ENCODE measurements around the gene NECAB2.
A peak's percentile ranks its signal among the peaks of the same experiment; 100 is the strongest.

The NECAB2 gene

GRCh38 chr16:84022644-84023043 is 54.6 kb downstream of the NECAB2 start:
- H3K4me1 Mint-ChIP-seq (ENCODE audit: low read depth): peaks cover under 1% of the 10 kb centered on the region
- peaks cover 4% of the 10 kb centered on the region for H3K36me3 Mint-ChIP-seq (ENCODE audit: low read depth)
- no peak overlapping the region for H3K27ac Mint-ChIP-seq
- peaks cover 12% of the 10 kb centered on the region for H3K9me3 Mint-ChIP-seq
- peaks cover 23% of the 10 kb centered on the region for H3K27me3 Mint-ChIP-seq
- no peak overlapping the region for H3K4me3 Mint-ChIP-seq

GRCh38 chr16:84024854-84025253 is 56.8 kb downstream of the NECAB2 start:
- peaks cover 7% of the 10 kb centered on the region for H3K9me3 Mint-ChIP-seq
- H3K36me3 Mint-ChIP-seq (ENCODE audit: low read depth): peaks cover 4% of the 10 kb centered on the region
- H3K27ac Mint-ChIP-seq: no peak overlapping the region
- peaks cover 16% of the 10 kb centered on the region for H3K4me1 Mint-ChIP-seq (ENCODE audit: low read depth)
- peaks cover 29% of the 10 kb centered on the region for H3K27me3 Mint-ChIP-seq
- no peak overlapping the region for H3K4me3 Mint-ChIP-seq

- peaks cover 38% of the 10 kb centered on the region for H3K27me3 Mint-ChIP-seq
- H3K27ac Mint-ChIP-seq: no peak overlapping the region
- peaks cover 24% of the 10 kb centered on the region for H3K4me1 Mint-ChIP-seq (ENCODE audit: low read depth)
- H3K9me3 Mint-ChIP-seq: peaks cover 4% of the 10 kb centered on the region
- no peaks in the 10 kb centered on the region for H3K36me3 Mint-ChIP-seq (ENCODE audit: low read depth)
- no peak overlapping the region for H3K4me3 Mint-ChIP-seq
These were observed 58.6 kb downstream of the NECAB2 start for GRCh38 chr16:84026606-84027005.

- H3K36me3 Mint-ChIP-seq (ENCODE audit: low read depth): no peaks in the 10 kb centered on the region
- peaks cover 35% of the 10 kb centered on the region for H3K27me3 Mint-ChIP-seq
- peaks cover 4% of the 10 kb centered on the region for H3K9me3 Mint-ChIP-seq
- no peak overlapping the region for H3K27ac Mint-ChIP-seq
- H3K4me1 Mint-ChIP-seq (ENCODE audit: low read depth): peaks cover 24% of the 10 kb centered on the region
- no peak overlapping the region for H3K4me3 Mint-ChIP-seq
These were observed 59.6 kb downstream of the NECAB2 start for GRCh38 chr16:84027625-84028024.

- no peaks in the 10 kb centered on the region for H3K36me3 Mint-ChIP-seq (ENCODE audit: low read depth)
- H3K27me3 Mint-ChIP-seq: peaks cover 28% of the 10 kb centered on the region
- H3K9me3 Mint-ChIP-seq: peaks cover 4% of the 10 kb centered on the region
- H3K27ac Mint-ChIP-seq: peak overlapping the region; percentile 80
- H3K4me1 Mint-ChIP-seq (ENCODE audit: low read depth): peaks cover 24% of the 10 kb centered on the region
- H3K4me3 Mint-ChIP-seq: peak overlapping the region; percentile 50
These were observed 61.4 kb downstream of the NECAB2 start for GRCh38 chr16:84029297-84030047.

GRCh38 chr16:84031556-84031955 is 63.5 kb downstream of the NECAB2 start:
- Mint-ChIP-seq H3K27me3 (peaks cover 22% of the 10 kb centered on the region), H3K4me1 (ENCODE audit: low read depth) (peaks cover 24% of the 10 kb centered on the region), H3K27ac (no peak overlapping the region), H3K4me3 (no peak overlapping the region), H3K9me3 (peaks cover 4% of the 10 kb centered on the region), H3K36me3 (ENCODE audit: low read depth) (no peaks in the 10 kb centered on the region)

GRCh38 chr16:84032458-84033178 is 64.6 kb downstream of the NECAB2 start:
- Mint-ChIP-seq H3K27me3 (peaks cover 19% of the 10 kb centered on the region), H3K9me3 (peaks cover 4% of the 10 kb centered on the region), H3K4me3 (no peak overlapping the region)

GRCh38 chr16:84033251-84034195 is 65.5 kb downstream of the NECAB2 start:
- no peak overlapping the region for H3K27ac Mint-ChIP-seq
- H3K9me3 Mint-ChIP-seq: peaks cover 4% of the 10 kb centered on the region
- no peak overlapping the region for H3K4me3 Mint-ChIP-seq
- H3K4me1 Mint-ChIP-seq (ENCODE audit: low read depth): peaks cover 20% of the 10 kb centered on the region
- no peaks in the 10 kb centered on the region for H3K36me3 Mint-ChIP-seq (ENCODE audit: low read depth)
- peaks cover 15% of the 10 kb centered on the region for H3K27me3 Mint-ChIP-seq

More at GRCh38 chr16:84032458-84033178, 64.6 kb downstream of the NECAB2 start:
- Mint-ChIP-seq H3K36me3 (ENCODE audit: low read depth) (no peaks in the 10 kb centered on the region), H3K4me1 (ENCODE audit: low read depth) (peaks cover 24% of the 10 kb centered on the region), H3K27ac (no peak overlapping the region)

- Mint-ChIP-seq H3K4me3 (no peak overlapping the region), H3K9me3 (peaks cover 4% of the 10 kb centered on the region), H3K27ac (no peak overlapping the region), H3K27me3 (peaks cover 21% of the 10 kb centered on the region), H3K36me3 (ENCODE audit: low read depth) (no peaks in the 10 kb centered on the region), H3K4me1 (ENCODE audit: low read depth) (peaks cover 12% of the 10 kb centered on the region)
These were observed 66.5 kb downstream of the NECAB2 start for GRCh38 chr16:84034516-84034915.

- no peak overlapping the region for H3K4me3 Mint-ChIP-seq
- H3K27me3 Mint-ChIP-seq: peaks cover 21% of the 10 kb centered on the region
These were observed 68.1 kb downstream of the NECAB2 start for GRCh38 chr16:84036131-84036530.

GRCh38 chr16:84036982-84037425 is 69.0 kb downstream of the NECAB2 start:
- Mint-ChIP-seq H3K27ac (no peak overlapping the region), H3K4me3 (no peak overlapping the region), H3K27me3 (peaks cover 17% of the 10 kb centered on the region), H3K36me3 (ENCODE audit: low read depth) (no peaks in the 10 kb centered on the region), H3K4me1 (ENCODE audit: low read depth) (no peaks in the 10 kb centered on the region), H3K9me3 (no peaks in the 10 kb centered on the region)

More at GRCh38 chr16:84036131-84036530, 68.1 kb downstream of the NECAB2 start:
- Mint-ChIP-seq H3K36me3 (ENCODE audit: low read depth) (no peaks in the 10 kb centered on the region), H3K4me1 (ENCODE audit: low read depth) (no peaks in the 10 kb centered on the region), H3K27ac (no peak overlapping the region), H3K9me3 (no peaks in the 10 kb centered on the region)

- Mint-ChIP-seq H3K4me1 (ENCODE audit: low read depth) (no peaks in the 10 kb centered on the region), H3K27me3 (peaks cover 17% of the 10 kb centered on the region), H3K36me3 (ENCODE audit: low read depth) (no peaks in the 10 kb centered on the region), H3K27ac (no peak overlapping the region), H3K4me3 (no peak overlapping the region), H3K9me3 (no peaks in the 10 kb centered on the region)
These were observed 70.4 kb downstream of the NECAB2 start for GRCh38 chr16:84038469-84038868.

GRCh38 chr16:84039696-84040095 is 71.7 kb downstream of the NECAB2 start:
- Mint-ChIP-seq H3K9me3 (no peaks in the 10 kb centered on the region), H3K4me3 (no peak overlapping the region), H3K4me1 (ENCODE audit: low read depth) (no peaks in the 10 kb centered on the region), H3K27ac (no peak overlapping the region), H3K36me3 (ENCODE audit: low read depth) (no peaks in the 10 kb centered on the region), H3K27me3 (peaks cover 23% of the 10 kb centered on the region)

- no peak overlapping the region for H3K27ac Mint-ChIP-seq
- peaks cover 23% of the 10 kb centered on the region for H3K27me3 Mint-ChIP-seq
- H3K36me3 Mint-ChIP-seq (ENCODE audit: low read depth): no peaks in the 10 kb centered on the region
- H3K4me1 Mint-ChIP-seq (ENCODE audit: low read depth): no peaks in the 10 kb centered on the region
- no peak overlapping the region for H3K4me3 Mint-ChIP-seq
- no peaks in the 10 kb centered on the region for H3K9me3 Mint-ChIP-seq
These were observed 72.3 kb downstream of the NECAB2 start for GRCh38 chr16:84040226-84040822.

Data from stimulated activated naive CD8-positive, alpha-beta T cell treated with anti-CD3 and anti-CD28 coated beads, Interleukin-15, Interleukin-2, amounts not matched to agents 100 ng/mL and 50 ng/mL, for 24 hours (primary cell).